Prostate gland (tissue), 2 donors: ENCODE results near the gene AKIRIN2.

ENCODE experiments used
- POLR2A ChIP-seq: fragments of 450-650 bp; IDR thresholded peaks from one replicate; pipeline ENCODE4 v1.6.1; 2016; ENCODE audit warnings: antibody characterized with exemption, mild to moderate bottlenecking
- POLR2AphosphoS5 ChIP-seq: sonication (generic); formaldehyde crosslinking; IDR thresholded peaks from one replicate; pipeline ENCODE4 v1.6.1; 2017; ENCODE audit warnings: antibody characterized with exemption
- TF ChIP-seq, protein P1 (sequence below), 4 experiments: fragments of 200-600 bp in 2 of 4; fragments of 450-650 bp in 2 of 4; sonication (generic) in 2 of 4; IDR thresholded peaks; 1 replicate in 3 of 4; 2 replicates in 1 of 4; pipeline ENCODE4 v1.5.1; 2016 to 2019; ENCODE audit warnings: antibody characterized with exemption in 4 of 4, mild to moderate bottlenecking in 2 of 4, moderate library complexity in 2 of 4

DNA sequence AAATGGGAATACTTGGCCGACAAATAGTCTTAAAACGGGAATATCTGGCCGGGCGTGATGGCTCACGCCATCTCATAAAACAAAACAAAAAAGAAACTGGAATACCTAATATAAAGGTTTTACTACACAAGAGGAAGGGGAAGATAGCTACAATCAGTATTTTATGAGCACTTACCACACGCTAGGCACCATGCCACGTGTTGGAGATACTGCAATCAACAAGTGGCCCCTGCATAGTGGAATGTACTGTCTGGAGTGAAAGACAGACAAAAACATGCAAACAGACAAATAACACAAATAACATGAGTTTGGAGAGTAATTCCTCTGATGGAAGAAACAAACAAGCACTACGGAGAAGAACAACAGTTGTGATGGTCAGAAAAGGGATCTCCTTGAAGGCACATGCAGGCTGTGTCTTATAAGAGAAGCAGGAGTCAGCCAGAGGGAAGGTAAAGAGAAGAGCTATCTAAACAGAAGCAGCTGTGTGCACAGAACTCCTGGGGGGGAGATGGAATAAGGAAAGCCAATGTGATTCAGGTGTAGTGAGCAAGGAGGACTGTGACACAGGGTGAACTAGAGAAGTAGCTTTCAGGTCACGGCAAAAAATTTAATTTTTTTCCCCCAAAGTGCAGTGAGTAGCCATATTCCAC lies 39.1 kb upstream of the AKIRIN2 start:
- TF ChIP-seq, protein P1, sequence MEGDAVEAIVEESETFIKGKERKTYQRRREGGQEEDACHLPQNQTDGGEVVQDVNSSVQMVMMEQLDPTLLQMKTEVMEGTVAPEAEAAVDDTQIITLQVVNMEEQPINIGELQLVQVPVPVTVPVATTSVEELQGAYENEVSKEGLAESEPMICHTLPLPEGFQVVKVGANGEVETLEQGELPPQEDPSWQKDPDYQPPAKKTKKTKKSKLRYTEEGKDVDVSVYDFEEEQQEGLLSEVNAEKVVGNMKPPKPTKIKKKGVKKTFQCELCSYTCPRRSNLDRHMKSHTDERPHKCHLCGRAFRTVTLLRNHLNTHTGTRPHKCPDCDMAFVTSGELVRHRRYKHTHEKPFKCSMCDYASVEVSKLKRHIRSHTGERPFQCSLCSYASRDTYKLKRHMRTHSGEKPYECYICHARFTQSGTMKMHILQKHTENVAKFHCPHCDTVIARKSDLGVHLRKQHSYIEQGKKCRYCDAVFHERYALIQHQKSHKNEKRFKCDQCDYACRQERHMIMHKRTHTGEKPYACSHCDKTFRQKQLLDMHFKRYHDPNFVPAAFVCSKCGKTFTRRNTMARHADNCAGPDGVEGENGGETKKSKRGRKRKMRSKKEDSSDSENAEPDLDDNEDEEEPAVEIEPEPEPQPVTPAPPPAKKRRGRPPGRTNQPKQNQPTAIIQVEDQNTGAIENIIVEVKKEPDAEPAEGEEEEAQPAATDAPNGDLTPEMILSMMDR (IDR thresholded peaks at IDR 0.05) = no peak
- TF ChIP-seq POLR2A = no peak
- no peak for TF ChIP-seq POLR2AphosphoS5
